Ishikawa (cell line): ENCODE measurements around the gene S100A2.

Source experiments
- EGR1 ChIP-seq: IDR thresholded peaks from 2 replicates; pipeline ENCODE4 v1.6.1; 2012
- FOXM1 ChIP-seq: IDR thresholded peaks from 2 replicates; pipeline ENCODE4 v1.6.1; 2012; ENCODE audit warnings: low read depth, borderline replicate concordance
- ZBTB7A ChIP-seq: IDR thresholded peaks from 2 replicates; pipeline ENCODE4 v1.6.1; 2012; ENCODE audit warnings: low read depth
- TF ChIP-seq, protein P1 (sequence below): IDR thresholded peaks from 2 replicates; pipeline ENCODE4 v1.6.1; 2012

DNA sequence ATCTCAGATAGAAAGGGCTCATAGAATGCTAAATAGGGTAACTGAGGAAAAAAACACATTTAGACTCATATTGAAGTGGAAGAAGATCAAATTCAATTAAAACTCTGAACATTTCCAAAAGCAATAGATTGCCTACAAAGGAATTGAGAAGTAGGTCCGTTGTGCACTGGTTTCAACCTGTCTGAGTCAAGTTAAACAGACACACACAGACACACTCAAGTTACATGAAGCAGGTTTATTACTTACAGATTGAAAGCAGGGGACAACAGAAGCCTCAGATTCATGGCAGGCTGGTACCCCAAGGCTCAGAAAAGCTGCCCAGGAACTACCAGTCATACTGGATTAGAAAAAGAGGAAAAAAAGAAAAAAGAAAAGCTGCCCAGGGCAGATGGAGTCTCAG, 20.7 kb upstream of the S100A2 start:
- TF ChIP-seq, protein P1, sequence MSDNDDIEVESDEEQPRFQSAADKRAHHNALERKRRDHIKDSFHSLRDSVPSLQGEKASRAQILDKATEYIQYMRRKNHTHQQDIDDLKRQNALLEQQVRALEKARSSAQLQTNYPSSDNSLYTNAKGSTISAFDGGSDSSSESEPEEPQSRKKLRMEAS, result no peak
- TF ChIP-seq FOXM1, result no peak
- TF ChIP-seq EGR1, result no peak
- TF ChIP-seq ZBTB7A, result no peak
